Jurkat, Clone E6-1 (cell line): ENCODE data around the gene CCDC85B.
"Not testable (repeated sequence)": the region's sequence is repeated elsewhere in the genome, so short reads cannot be mapped to it uniquely, and the experiment has no call there.

ENCODE experiments used
- DNase-seq: peaks from one replicate; pipeline ENCODE4 v3.0.0-alpha.2; 2011; ENCODE audit warnings: low read depth, low spot score
- H3K4me3 ChIP-seq: 2 replicates; pipeline ENCODE4 v1.5.1; 2011; ENCODE audit warnings: mild to moderate bottlenecking, low read length, control low read depth, moderate library complexity

Gene CCDC85B

GRCh38 chr11:65883058-65883761, 7.3 kb upstream of the CCDC85B start:
- H3K4me3 ChIP-seq = no peak overlapping the region
- no peak for DNase-seq

- no peak overlapping the region for H3K4me3 ChIP-seq
- no peak for DNase-seq
These were observed 6.4 kb upstream of the CCDC85B start for GRCh38 chr11:65883786-65884715.

GRCh38 chr11:65884716-65885092, 5.8 kb upstream of the CCDC85B start:
- H3K4me3 ChIP-seq = no peak overlapping the region
- DNase-seq = peak; percentile 71

GRCh38 chr11:65885231-65885630, 5.2 kb upstream of the CCDC85B start:
- H3K4me3 ChIP-seq = no peak overlapping the region
- DNase-seq = no peak

GRCh38 chr11:65885808-65886536, 4.5 kb upstream of the CCDC85B start:
- DNase-seq = no peak
- H3K4me3 ChIP-seq = no peak overlapping the region

GRCh38 chr11:65886826-65887722, 3.4 kb upstream of the CCDC85B start:
- no peak for DNase-seq

GRCh38 chr11:65887723-65888162, 2.7 kb upstream of the CCDC85B start:
- H3K4me3 ChIP-seq = peak overlapping the region; percentile 92
- no peak for DNase-seq

More at GRCh38 chr11:65886826-65887722, 3.4 kb upstream of the CCDC85B start:
- peak overlapping the region; percentile 92 for H3K4me3 ChIP-seq

- H3K4me3 ChIP-seq = peak within 1 kb of the TSS; percentile 92
- peak; percentile 93 for DNase-seq
These were observed 2.2 kb upstream of the CCDC85B start, which contains the start of gene FIBP for GRCh38 chr11:65888163-65888814. Gene FIBP (minus strand): TSS chr11:65888471. CDS start chr11:65888418, 53 bp downstream.

- H3K4me3 ChIP-seq = peak overlapping the region; percentile 67
- DNase-seq = no peak
These were observed 1.0 kb downstream of the CCDC85B start for GRCh38 chr11:65891219-65892136.

- not testable (repeated sequence) for H3K4me3 ChIP-seq, DNase-seq
These were observed 1.7 kb downstream of the CCDC85B start for GRCh38 chr11:65892137-65892540.

- no peak overlapping the region for H3K4me3 ChIP-seq
- no peak for DNase-seq
These were observed 2.3 kb downstream of the CCDC85B start for GRCh38 chr11:65892661-65893317.

- no peak overlapping the region for H3K4me3 ChIP-seq
- no peak for DNase-seq
These were observed 3.6 kb downstream of the CCDC85B start for GRCh38 chr11:65894034-65894591.

GRCh38 chr11:65895482-65895981, 5.1 kb downstream of the CCDC85B start:
- DNase-seq = no peak
- no peak overlapping the region for H3K4me3 ChIP-seq

- DNase-seq = no peak
- no peak overlapping the region for H3K4me3 ChIP-seq
These were observed 5.8 kb downstream of the CCDC85B start for GRCh38 chr11:65896034-65896999.

- H3K4me3 ChIP-seq = no peak overlapping the region
- no peak for DNase-seq
These were observed 6.6 kb downstream of the CCDC85B start for GRCh38 chr11:65897020-65897471.
